SK-N-MC (cell line): ENCODE measurements around the gene KRTAP1-1.

Source experiments
- EZH2 ChIP-seq: fragments of 200-600 bp; sonication (generic); IDR thresholded peaks from one replicate; pipeline ENCODE4 v1.6.1; 2017; ENCODE audit warnings: antibody characterized with exemption
- FOXP2 ChIP-seq: optimal IDR thresholded peaks from 2 replicates; pipeline ENCODE3; 2011; ENCODE audit warnings: mild to moderate bottlenecking, moderate library complexity; ENCODE audit not compliant: insufficient read depth; ENCODE audit errors: extremely low read length, control extremely low read depth
- POLR2AphosphoS5 ChIP-seq: IDR thresholded peaks from 2 replicates; pipeline ENCODE4 v1.6.1; 2012; ENCODE audit warnings: mild to moderate bottlenecking, low read depth, low read length, borderline replicate concordance

DNA sequence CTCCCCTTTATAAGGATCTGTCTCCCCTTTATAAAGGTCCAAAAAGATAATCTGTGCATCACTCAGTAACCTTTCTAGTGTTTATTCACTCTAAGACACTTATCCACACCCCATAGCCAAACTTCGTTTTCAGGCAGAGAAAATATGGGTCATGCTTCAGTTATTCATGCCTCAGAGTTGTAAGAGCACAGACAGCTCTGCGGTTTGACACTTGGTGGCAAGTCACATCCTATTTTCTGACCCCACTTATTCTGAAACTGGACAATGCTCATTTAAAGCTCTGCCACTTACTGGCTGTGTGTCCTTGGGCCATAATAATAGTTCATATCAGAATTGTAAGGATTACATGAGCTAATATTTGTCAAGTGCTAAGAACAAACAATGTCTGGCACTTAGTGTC is 7.9 kb upstream of the KRTAP1-1 start:
- TF ChIP-seq EZH2 (no peak), POLR2AphosphoS5 (no peak), FOXP2 (no peak)
